HL-60 (cell line): ENCODE data around the gene EPB41.

ENCODE experiments used
- DNase-seq, 2 experiments: peaks; one replicate each; pipeline ENCODE4 v3.0.0-alpha.2; 2010 to 2020; ENCODE audit warnings: low read depth in 1 of 2, low spot score in 1 of 2
- H3K27ac ChIP-seq: fragments of 250-450 bp; sonication (Bioruptor Pico); replicated peaks from 2 replicates; pipeline ENCODE4 v1.5.1; 2020; ENCODE audit warnings: mild to moderate bottlenecking, moderate library complexity
- H3K27me3 ChIP-seq: fragments of 250-450 bp; sonication (Bioruptor Pico); 2 replicates; pipeline ENCODE4 v1.5.1; 2021; ENCODE audit warnings: mild to moderate bottlenecking, moderate library complexity; ENCODE audit not compliant: insufficient read depth, poor library complexity, severe bottlenecking
- H3K4me3 ChIP-seq: replicated peaks from 2 replicates; pipeline ENCODE4 v1.5.1; 2011; ENCODE audit warnings: mild to moderate bottlenecking, control low read depth, low read length; ENCODE audit not compliant: insufficient read depth
- GABPA ChIP-seq: IDR thresholded peaks from 2 replicates; pipeline ENCODE4 v1.6.1; 2012; ENCODE audit warnings: low read depth
- POLR2AphosphoS5 ChIP-seq: IDR thresholded peaks from 2 replicates; pipeline ENCODE4 v1.6.1; 2012; ENCODE audit warnings: low read depth
- SPI1 ChIP-seq: IDR thresholded peaks from 2 replicates; pipeline ENCODE4 v1.6.1; 2012; ENCODE audit warnings: low read depth, mild to moderate bottlenecking, borderline replicate concordance
- TF ChIP-seq, protein P1 (sequence below): IDR thresholded peaks from 2 replicates; pipeline ENCODE4 v1.6.1; 2012; ENCODE audit warnings: low read depth; ENCODE audit not compliant: insufficient replicate concordance
- TF ChIP-seq, protein P2 (sequence below): IDR thresholded peaks from one replicate; pipeline ENCODE4 v1.5.1; 2011; ENCODE audit warnings: low read length, control low read depth, inconsistent platforms; ENCODE audit not compliant: insufficient read depth

EPB41 gene

DNA sequence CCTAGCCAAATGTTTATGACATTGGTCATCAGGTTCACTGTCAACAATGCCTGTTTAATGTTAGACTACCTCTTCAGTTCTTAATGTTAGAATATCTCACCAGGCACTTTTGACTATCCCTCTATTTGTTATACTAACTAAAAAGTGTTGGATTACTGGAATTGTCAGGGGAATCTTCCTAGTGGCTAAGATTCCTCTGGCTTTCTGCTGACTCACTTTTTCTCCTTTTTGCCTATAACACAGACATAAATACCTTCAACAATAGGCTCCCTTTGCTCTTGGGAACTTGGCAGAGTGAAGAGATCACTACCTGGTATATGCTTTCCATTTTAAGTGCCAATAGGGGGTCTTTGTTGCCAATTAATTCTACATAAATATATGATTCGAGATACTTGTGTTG is 140.8 kb downstream of the EPB41 start:
- TF ChIP-seq POLR2AphosphoS5 (no peak), GABPA (no peak), SPI1 (no peak)
- TF ChIP-seq, protein P1, sequence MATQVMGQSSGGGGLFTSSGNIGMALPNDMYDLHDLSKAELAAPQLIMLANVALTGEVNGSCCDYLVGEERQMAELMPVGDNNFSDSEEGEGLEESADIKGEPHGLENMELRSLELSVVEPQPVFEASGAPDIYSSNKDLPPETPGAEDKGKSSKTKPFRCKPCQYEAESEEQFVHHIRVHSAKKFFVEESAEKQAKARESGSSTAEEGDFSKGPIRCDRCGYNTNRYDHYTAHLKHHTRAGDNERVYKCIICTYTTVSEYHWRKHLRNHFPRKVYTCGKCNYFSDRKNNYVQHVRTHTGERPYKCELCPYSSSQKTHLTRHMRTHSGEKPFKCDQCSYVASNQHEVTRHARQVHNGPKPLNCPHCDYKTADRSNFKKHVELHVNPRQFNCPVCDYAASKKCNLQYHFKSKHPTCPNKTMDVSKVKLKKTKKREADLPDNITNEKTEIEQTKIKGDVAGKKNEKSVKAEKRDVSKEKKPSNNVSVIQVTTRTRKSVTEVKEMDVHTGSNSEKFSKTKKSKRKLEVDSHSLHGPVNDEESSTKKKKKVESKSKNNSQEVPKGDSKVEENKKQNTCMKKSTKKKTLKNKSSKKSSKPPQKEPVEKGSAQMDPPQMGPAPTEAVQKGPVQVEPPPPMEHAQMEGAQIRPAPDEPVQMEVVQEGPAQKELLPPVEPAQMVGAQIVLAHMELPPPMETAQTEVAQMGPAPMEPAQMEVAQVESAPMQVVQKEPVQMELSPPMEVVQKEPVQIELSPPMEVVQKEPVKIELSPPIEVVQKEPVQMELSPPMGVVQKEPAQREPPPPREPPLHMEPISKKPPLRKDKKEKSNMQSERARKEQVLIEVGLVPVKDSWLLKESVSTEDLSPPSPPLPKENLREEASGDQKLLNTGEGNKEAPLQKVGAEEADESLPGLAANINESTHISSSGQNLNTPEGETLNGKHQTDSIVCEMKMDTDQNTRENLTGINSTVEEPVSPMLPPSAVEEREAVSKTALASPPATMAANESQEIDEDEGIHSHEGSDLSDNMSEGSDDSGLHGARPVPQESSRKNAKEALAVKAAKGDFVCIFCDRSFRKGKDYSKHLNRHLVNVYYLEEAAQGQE: no peak
- TF ChIP-seq, protein P2, sequence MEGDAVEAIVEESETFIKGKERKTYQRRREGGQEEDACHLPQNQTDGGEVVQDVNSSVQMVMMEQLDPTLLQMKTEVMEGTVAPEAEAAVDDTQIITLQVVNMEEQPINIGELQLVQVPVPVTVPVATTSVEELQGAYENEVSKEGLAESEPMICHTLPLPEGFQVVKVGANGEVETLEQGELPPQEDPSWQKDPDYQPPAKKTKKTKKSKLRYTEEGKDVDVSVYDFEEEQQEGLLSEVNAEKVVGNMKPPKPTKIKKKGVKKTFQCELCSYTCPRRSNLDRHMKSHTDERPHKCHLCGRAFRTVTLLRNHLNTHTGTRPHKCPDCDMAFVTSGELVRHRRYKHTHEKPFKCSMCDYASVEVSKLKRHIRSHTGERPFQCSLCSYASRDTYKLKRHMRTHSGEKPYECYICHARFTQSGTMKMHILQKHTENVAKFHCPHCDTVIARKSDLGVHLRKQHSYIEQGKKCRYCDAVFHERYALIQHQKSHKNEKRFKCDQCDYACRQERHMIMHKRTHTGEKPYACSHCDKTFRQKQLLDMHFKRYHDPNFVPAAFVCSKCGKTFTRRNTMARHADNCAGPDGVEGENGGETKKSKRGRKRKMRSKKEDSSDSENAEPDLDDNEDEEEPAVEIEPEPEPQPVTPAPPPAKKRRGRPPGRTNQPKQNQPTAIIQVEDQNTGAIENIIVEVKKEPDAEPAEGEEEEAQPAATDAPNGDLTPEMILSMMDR: no peak
- Histone ChIP-seq H3K27me3 (no peaks in the 10 kb centered on the region), H3K4me3 (no peak overlapping the region), H3K27ac (no peak overlapping the region)
- DNase-seq: no peak

DNA sequence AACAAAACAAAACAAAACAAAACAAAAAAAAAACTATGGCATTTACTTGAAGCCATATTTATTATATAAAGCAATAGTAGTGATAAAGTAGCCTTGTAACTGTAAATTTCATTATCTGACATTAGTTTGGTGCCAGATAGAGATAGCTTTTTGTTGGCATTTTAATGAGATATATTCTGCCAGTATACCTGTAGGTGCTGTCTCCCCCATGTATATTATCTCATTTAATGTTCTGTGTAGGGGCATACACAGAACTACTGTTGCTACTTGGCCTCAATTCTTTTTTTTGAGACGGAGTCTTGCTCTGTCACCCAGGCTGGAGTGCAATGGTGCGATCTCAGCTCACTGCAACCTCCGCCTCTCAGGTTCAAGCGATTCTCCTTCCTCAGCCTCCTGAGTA is 141.9 kb downstream of the EPB41 start:
- H3K27ac ChIP-seq: no peak overlapping the region

DNA sequence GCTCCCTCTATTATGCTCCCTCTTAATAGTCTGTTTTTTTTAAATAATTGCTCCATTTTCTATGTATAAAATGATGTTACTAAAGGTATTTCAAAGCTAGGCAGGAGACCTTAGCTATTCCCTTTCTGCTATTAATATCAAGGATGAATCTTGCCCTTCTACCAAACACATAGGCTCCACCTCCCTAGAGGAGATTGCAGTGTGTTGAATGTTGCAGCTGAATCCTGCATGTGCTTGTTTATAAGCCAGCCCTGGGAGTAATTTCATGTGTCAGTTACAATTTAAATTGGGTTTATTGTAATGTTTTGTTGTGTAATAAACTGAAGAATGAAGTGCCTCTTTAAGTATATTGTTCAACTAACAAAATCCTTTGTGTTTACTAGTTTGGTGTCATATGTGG is 143.3 kb downstream of the EPB41 start:
- H3K4me3 ChIP-seq: no peak overlapping the region
- no peak overlapping the region for H3K27ac ChIP-seq
- DNase-seq: no peak
- TF ChIP-seq, protein P1: no peak
- no peak for TF ChIP-seq GABPA
- TF ChIP-seq, protein P2: no peak
- no peaks in the 10 kb centered on the region for H3K27me3 ChIP-seq

More for the DNA sequence above, 141.9 kb downstream of the EPB41 start:
- no peaks in the 10 kb centered on the region for H3K27me3 ChIP-seq
- no peak overlapping the region for H3K4me3 ChIP-seq
- no peak for DNase-seq
- TF ChIP-seq GABPA: no peak
- TF ChIP-seq, protein P2: no peak
- TF ChIP-seq, protein P1: no peak
- no peak for TF ChIP-seq SPI1
- no peak for TF ChIP-seq POLR2AphosphoS5
